H1 (cell line): ENCODE data around the gene PDHB.

Source experiments
- KDM1A ChIP-seq: fragments of 200-600, 300-600 bp; sonication (generic); IDR thresholded peaks from 2 replicates; pipeline ENCODE4 v1.7.1; 2016; ENCODE audit warnings: mild to moderate bottlenecking, low read length, borderline replicate concordance
- TEAD4 ChIP-seq: IDR thresholded peaks from 2 replicates; pipeline ENCODE4 v1.6.1; 2012; ENCODE audit warnings: low read depth, low read length, inconsistent platforms, mixed read lengths

DNA sequence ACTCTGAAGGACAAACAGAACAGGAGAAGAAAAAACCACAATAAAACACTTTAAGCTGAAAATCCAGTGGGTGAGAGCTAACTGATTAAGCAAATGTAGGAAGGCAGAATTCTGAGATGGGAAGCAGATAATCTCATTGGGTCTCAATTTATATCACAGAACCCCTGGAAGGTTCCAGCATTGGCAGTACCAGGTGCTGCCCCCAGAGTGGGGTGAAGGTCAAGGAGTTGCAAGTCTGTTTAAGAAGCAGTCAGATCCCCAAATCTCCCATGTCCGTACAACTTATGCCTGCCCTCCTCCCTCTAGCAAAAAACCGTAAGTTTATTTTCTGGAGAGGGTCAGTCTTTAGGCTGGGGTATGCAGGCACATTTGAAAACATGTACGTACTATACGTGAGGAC is 55.9 kb downstream of the PDHB start:
- TF ChIP-seq TEAD4 (no peak), KDM1A (no peak)
